HS-5 (cell line): ENCODE data around the gene AATF.
"Not testable (repeated sequence)": the region's sequence is repeated elsewhere in the genome, so short reads cannot be mapped to it uniquely, and the experiment has no call there.

Experiments
- DNase-seq: peaks from one replicate; pipeline ENCODE4 v3.0.0-alpha.2; 2012; ENCODE audit warnings: low read depth

Gene AATF

GRCh38 chr17:37050920-37051319 is 102.2 kb downstream of the AATF start:
- no peak for DNase-seq

DNA sequence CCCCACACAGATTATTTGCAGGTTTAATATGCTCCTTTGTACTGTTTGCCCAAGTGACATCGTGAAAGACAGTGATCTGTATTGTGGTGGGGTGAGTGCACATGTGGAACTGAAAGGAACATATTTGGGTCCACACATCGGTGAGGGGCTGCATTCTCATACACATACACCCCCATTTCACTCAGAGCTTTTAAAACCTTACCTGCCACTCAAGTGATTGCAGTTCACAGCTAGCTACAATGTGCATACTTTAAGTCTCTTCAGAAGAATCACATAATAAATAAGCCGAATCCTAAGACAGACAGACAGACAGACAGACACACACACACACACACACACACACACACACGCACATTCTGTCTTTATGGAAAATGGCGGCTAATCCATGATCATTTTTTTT is 102.6 kb downstream of the AATF start:
- DNase-seq, result no peak

DNA sequence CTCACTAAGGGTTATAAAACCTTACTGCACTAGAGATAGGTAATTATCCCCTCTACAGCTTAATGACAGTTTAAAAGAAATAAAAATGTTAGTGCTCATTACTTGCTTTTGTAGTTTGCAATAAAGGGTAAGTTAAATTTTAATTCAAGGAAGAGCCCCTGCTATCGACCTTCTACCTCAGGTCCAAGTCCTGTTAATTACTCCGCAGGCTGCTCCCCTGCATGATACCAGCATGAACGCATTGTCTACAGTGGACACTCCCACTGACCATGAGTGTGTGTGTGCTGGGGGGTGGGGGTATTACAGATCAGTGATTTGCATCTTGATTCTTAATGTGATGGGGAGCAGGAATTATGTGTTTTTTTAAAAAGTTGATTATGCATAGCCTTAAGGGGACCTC is 103.1 kb downstream of the AATF start:
- no peak for DNase-seq

- DNase-seq, result no peak
Measured at GRCh38 chr17:37052450-37052849, 103.7 kb downstream of the AATF start.

GRCh38 chr17:37054894-37055293 is 106.1 kb downstream of the AATF start:
- DNase-seq, result no peak

DNA sequence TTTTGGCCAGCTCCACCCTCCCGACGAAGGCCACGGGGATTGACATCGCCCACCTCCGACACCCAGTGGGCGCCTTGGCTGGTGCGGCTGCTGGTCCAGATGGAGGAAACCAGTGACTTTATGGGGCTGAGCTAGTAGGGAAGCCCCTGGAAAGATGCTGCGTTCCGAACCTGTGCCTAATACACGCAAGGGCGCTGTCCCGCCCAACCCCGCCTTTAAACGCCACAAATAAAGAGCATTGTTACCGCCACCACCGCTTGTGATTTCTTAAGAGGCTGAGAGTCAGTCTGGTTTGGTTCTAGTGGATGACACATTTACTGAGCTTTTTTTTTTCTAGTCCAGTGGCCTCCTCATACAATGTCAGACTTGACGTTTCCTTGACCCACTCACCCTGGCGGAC is 107.9 kb downstream of the AATF start:
- no peak for DNase-seq

DNA sequence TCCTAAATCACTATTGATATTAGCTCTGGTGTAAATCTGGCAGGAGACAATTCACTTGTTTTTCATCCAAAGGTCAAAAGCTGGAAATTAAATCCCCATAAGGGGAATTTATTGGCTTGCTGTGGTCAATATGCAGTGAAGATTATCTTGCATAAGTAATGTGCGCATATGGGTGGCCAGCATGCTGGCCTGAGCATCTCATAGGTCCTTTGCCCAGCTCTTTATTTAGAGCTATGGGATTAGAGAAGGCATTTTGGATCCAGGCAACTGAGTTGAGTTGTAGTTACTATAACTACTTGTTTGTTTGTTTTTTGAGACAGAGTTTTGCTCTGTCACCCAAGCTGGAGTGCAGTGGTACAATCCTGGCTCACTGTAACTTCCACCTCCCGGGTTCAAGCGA is 110.7 kb downstream of the AATF start:
- DNase-seq, result no peak

DNA sequence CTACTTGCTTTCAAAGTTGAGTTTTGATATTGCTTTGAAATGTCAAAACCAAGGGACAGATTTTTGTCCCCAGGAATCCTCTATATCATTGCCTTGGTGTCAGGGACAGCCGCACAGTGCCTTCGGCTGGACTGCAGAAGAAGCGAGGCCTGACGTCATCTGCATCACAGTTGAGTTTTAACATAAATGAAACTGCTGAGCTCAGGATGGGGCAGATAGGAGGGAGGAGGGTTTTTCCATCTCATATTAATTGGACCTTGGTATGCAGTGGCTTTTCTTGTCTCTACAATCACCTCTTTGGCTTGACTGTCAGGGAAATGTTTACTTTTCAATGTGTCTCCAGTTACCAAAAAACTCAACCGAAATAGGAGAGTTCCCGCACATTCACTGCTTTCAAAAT is 111.3 kb downstream of the AATF start:
- no peak for DNase-seq

GRCh38 chr17:37060928-37061327 is 112.2 kb downstream of the AATF start:
- DNase-seq, result no peak

GRCh38 chr17:37062021-37062420 is 113.3 kb downstream of the AATF start:
- no peak for DNase-seq

GRCh38 chr17:37064206-37064605 is 115.5 kb downstream of the AATF start:
- no peak for DNase-seq

DNA sequence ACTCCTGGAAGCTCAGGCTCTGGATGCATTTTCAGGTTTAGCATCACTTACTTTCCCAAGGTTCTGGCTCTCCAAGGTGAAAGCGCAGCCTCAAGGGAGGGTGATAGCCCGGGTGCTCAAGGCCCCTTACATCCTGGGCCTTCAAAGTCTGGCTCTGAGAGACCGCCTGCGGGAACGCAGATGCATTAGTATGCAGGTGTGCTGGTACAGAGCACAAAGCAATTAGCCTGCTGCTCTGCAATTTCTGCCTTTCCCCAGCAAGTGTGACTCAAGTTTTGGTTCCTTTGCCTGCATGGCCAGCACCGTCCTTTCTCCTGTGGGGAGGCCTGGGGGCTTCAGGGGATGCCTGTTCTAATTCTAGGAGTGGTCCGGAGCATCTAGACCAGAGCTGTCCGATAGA is 116.2 kb downstream of the AATF start:
- DNase-seq, result no peak

GRCh38 chr17:37065486-37066321 is 117.0 kb downstream of the AATF start:
- no peak for DNase-seq

DNA sequence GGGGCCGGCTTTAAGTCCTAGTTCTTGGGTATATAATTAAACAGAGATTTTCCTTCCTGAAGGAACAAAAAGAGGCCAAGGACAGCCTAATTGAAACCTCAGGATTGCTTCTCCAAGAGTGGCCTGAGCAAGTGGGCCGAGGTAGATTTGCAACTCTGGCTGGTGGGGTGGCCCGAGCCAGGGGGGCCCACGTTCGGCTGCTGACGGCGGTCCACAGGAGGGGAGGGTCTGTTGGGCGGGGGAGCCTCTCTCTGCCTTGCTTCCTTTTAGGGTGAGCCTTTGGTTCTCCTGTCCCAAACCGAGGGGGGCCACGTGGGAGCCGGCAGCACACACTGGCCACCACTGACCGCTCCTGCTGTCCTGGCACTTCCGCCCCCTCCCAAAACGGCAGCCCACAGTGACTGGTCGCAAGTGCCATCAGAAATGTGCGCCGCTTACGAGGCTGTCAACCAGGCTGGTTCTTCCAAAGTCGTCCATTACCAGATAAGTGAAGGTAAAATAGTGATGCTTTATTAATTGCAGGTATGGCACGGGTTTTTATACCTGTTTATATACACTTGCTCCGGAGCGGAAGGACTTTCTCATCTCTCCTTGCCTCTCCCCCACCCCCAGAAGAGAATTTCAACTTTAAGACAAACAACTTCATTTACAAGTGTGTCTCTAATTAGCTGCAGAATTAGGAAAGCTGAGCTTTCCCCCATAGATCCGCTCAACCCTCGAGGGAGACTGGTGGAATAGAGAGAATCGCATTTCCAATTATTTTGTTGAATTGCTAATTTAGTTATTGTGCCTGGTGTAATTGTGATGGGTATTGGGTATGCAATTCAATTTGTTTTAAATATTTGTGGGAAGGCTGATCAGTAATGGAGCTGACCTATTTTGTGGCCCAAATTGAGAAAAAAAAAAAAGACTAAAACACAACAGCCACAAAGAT is 117.8 kb downstream of the AATF start:
- DNase-seq, result no peak

DNA sequence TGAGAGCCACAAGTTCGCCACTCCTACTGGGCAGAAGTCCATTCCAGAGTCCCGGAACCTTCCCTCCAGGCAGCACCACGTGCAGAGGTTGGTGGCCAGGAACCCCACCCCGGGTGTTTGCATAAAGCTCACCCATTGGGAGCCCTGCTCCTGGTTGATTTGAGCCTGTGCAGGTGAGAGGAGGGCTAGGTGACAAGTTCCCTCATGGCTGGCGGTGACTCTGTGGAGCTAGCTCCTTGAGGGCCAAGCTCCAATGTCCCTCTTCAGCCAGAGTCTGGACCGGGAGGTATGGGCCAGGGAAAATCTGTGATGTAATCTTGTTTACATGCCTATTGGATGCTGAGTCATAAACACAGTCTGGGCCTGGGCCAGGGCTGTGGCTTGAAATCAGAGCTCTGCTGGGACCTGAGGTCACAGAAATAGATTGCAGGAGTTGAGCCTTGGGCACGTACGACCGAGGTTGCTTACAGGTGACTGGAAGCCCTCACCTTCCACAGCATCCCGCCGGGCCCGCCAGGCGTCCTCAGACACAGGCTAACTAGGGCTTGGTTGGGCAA is 118.9 kb downstream of the AATF start:
- peak; percentile 49 for DNase-seq

GRCh38 chr17:37068266-37068665 is 119.5 kb downstream of the AATF start:
- no peak for DNase-seq

GRCh38 chr17:37069087-37069486 is 120.3 kb downstream of the AATF start:
- no peak for DNase-seq

DNA sequence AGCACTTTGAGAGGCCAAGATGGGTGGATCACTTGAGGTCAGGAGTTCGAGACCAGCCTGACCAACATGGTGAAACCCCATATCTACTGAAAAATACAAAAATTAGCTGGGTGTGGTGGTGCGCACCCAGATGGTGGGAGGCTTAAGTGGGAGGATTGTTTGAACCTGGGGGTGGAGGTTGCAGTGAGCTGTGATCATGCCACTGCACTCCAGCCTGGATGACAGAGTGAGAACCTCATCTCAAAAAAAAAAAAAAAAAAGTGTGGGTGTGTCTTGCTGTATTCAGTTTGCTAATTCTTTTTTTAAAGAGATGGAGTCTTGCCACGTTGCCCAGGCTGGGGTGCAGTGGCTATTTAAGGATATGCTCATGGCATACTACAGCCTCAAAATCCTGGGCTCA is 124.7 kb downstream of the AATF start:
- DNase-seq, result not testable (repeated sequence)

- DNase-seq, result no peak
Measured at GRCh38 chr17:37079065-37079708, 130.4 kb downstream of the AATF start.

GRCh38 chr17:37079735-37080134 is 131.0 kb downstream of the AATF start:
- no peak for DNase-seq

GRCh38 chr17:37081287-37081686 is 132.5 kb downstream of the AATF start:
- DNase-seq, result no peak

- DNase-seq, result no peak
Measured at GRCh38 chr17:37082311-37082860, 133.6 kb downstream of the AATF start.
